Thoracic aorta (tissue), 2 donors: ENCODE results near the gene ENKD1. TPM values are rescaled to one million over a fixed set of nuclear protein-coding genes. Genes with fewer than 3 reads are reported as not detected.
A peak's percentile ranks its signal among the peaks of the same experiment; 100 is the strongest.

Source experiments
- ATAC-seq: fragments of 150-250 bp; one replicate; pipeline ENCODE4 v1.8.0; 2017; ENCODE audit warnings: low read depth; ENCODE audit not compliant: insufficient number of reproducible peaks, low FRiP score
- DNase-seq: peaks from one replicate; pipeline ENCODE4 v3.0.0-alpha.2; 2020; ENCODE audit warnings: low spot score
- H3K27ac ChIP-seq, 2 donors: fragments of 200-600 bp; sonication (generic); 1 replicate in 1 of 2; 2 replicates in 1 of 2; pipeline ENCODE4 v1.5.1; 2016; ENCODE audit warnings: mild to moderate bottlenecking in 2 of 2, moderate library complexity in 2 of 2
- H3K27me3 ChIP-seq: fragments of 200-600 bp; sonication (generic); replicated peaks from 2 replicates; pipeline ENCODE4 v1.6.0; 2016; ENCODE audit warnings: mild to moderate bottlenecking; ENCODE audit not compliant: insufficient read depth
- H3K36me3 ChIP-seq: fragments of 200-600 bp; sonication (generic); one replicate; pipeline ENCODE4 v1.5.1; 2016
- H3K4me1 ChIP-seq, 2 donors: fragments of 200-600 bp; sonication (generic); 1 replicate in 1 of 2; 2 replicates in 1 of 2; pipeline versions ENCODE4 v1.5.1 to v1.6.0; 2016; ENCODE audit warnings: low read depth in 2 of 2, mild to moderate bottlenecking in 1 of 2; ENCODE audit not compliant: control insufficient read depth in 1 of 2
- H3K4me3 ChIP-seq: fragments of 200-600 bp; sonication (generic); 2 replicates; pipeline ENCODE4 v1.5.1; 2016; ENCODE audit warnings: mild to moderate bottlenecking
- H3K9me3 ChIP-seq: fragments of 200-600 bp; sonication (generic); 2 replicates; pipeline ENCODE4 v1.5.1; 2016
- CTCF ChIP-seq: fragments of 200-600 bp; sonication (generic); IDR thresholded peaks from one replicate; pipeline ENCODE4 v1.5.1; 2019; ENCODE audit warnings: antibody characterized with exemption
- total RNA-seq, 2 donors: library from RNA; depleted of rRNA; stranded (reverse); fragments of >200 nt; gene quantifications; one replicate each; pipeline versions ENCODE4 v1.1.0 to v1.2.3, GENCODE V29; 2016

The ENKD1 gene
- total RNA-seq, 2 donors from 2014 or later = 15.4 to 17.6 TPM

GRCh38 chr16:67659675-67660563 lies 6.6 kb downstream of the ENKD1 start, which contains the start of gene ACD:
Gene ACD, minus strand, starts transcription at chr16:67660260. Its CDS starts 40 bp downstream, at chr16:67660220.
- Histone ChIP-seq H3K9me3 (no peaks in the 10 kb centered on the region), H3K4me3 (peak within 1 kb of the TSS; percentile 91), H3K27ac (peak within 1 kb of the TSS; percentile 84 to 97), H3K4me1 (peaks cover 12 to 19% of the 10 kb centered on the region in 2 donors), H3K36me3 (peaks cover 15% of the 10 kb centered on the region), H3K27me3 (no peaks in the 10 kb centered on the region)
- TF ChIP-seq CTCF = no peak
- peak; percentile 70 for ATAC-seq
- DNase-seq = no peak

- Histone ChIP-seq H3K36me3 (peaks cover 15% of the 10 kb centered on the region), H3K9me3 (no peaks in the 10 kb centered on the region), H3K27me3 (no peaks in the 10 kb centered on the region), H3K4me1 (peaks cover 12 to 19% of the 10 kb centered on the region in 2 donors), H3K4me3 (peak overlapping the region; percentile 91), H3K27ac (no peak overlapping the region)
- TF ChIP-seq CTCF = no peak
- ATAC-seq = no peak
- DNase-seq = no peak
Observed at GRCh38 chr16:67658849-67659674, 7.5 kb downstream of the ENKD1 start.

- H3K36me3 ChIP-seq = peaks cover 15% of the 10 kb centered on the region
- H3K4me1 ChIP-seq = peaks cover 17 to 27% of the 10 kb centered on the region in 2 donors
- no peak overlapping the region for H3K4me3 ChIP-seq
- TF ChIP-seq CTCF = no peak
- H3K27me3 ChIP-seq = no peaks in the 10 kb centered on the region
- H3K27ac ChIP-seq = no peak overlapping the region
- no peaks in the 10 kb centered on the region for H3K9me3 ChIP-seq
- DNase-seq (no peak), ATAC-seq (no peak)
Observed at GRCh38 chr16:67657751-67658518, 8.6 kb downstream of the ENKD1 start.

- H3K27ac ChIP-seq = no peak overlapping the region
- H3K9me3 ChIP-seq = no peaks in the 10 kb centered on the region
- ATAC-seq (no peak), DNase-seq (no peak)
- no peak overlapping the region for H3K4me3 ChIP-seq
- H3K36me3 ChIP-seq = peaks cover 15% of the 10 kb centered on the region
- no peak for TF ChIP-seq CTCF
- no peaks in the 10 kb centered on the region for H3K27me3 ChIP-seq
- peaks cover 17 to 27% of the 10 kb centered on the region in 2 donors for H3K4me1 ChIP-seq
Observed at GRCh38 chr16:67657017-67657608, 9.4 kb downstream of the ENKD1 start.
